ENCODE measurements around the gene AMH. TPM values are rescaled to one million over a fixed set of nuclear protein-coding genes. Genes with fewer than 3 reads are reported as not detected.

The AMH gene
- total RNA-seq, 2 donors from 2014 or later = 0.92 to 0.95 TPM

GRCh38 chr19:2288818-2289713 lies 39.9 kb downstream of the AMH start:
- Histone ChIP-seq H3K9me3 (no peaks in the 10 kb centered on the region), H3K36me3 (peaks cover 3% of the 10 kb centered on the region), H3K4me1 (ENCODE audit: control insufficient read depth in 1 of 2, low read depth in 2 of 2) (peaks cover 20 to 34% of the 10 kb centered on the region in 2 donors), H3K27ac (no peak overlapping the region), H3K4me3 (peak overlapping the region; percentile 63), H3K27me3 (replicated peaks; ENCODE audit: insufficient read depth) (peaks cover 7% of the 10 kb centered on the region)
- DNase-seq (ENCODE audit: low spot score) (no peak), ATAC-seq (ENCODE audit: insufficient number of reproducible peaks, low FRiP score, low read depth) (no peak)
- TF ChIP-seq CTCF (IDR thresholded peaks at IDR 0.05) = no peak

DNA sequence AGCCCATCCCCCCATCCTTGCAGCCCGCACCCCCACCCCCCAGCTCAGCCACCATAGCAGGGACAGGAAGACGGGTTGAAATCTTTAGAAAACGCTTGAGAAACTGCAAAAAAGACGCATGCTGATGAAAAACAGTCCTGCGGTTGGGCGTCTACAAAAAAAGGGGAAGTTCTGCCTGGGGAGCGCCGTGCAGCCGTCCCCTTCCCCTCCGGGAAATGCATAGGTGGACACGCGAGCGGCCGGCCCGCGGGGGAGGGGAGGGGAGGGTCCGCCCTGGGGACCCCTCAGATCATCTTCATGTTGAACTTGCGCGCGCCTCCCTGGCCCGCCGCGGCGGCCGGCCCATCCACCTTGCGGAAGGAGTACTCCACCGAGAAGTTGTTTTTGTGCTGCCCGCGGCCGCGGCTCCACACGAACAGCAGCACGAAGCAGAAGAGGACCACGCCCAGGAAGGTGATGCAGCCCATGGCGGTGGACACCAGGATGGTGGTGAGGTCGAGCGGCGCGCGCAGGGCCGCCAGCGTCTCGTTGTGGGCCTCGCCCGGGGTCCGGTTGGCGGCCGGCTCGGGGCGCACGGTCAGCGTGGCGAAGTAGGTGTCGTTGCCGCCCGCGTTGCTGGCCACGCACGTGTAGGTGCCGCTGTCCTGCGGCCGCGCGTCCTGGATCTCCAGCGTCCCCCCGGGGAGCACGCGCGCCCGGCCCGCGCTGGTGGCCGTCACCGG lies 40.8 kb downstream of the AMH start:
- no peak for ATAC-seq (ENCODE audit: insufficient number of reproducible peaks, low FRiP score, low read depth)
- Histone ChIP-seq H3K9me3 (no peaks in the 10 kb centered on the region), H3K27ac (no peak overlapping the region), H3K4me1 (ENCODE audit: control insufficient read depth in 1 of 2, low read depth in 2 of 2) (peaks cover 24 to 43% of the 10 kb centered on the region in 2 donors), H3K36me3 (peaks cover 3% of the 10 kb centered on the region), H3K27me3 (replicated peaks; ENCODE audit: insufficient read depth) (peaks cover 7% of the 10 kb centered on the region), H3K4me3 (peak overlapping the region; percentile 63)
- TF ChIP-seq CTCF (IDR thresholded peaks at IDR 0.05) = no peak
- no peak for DNase-seq (ENCODE audit: low spot score)

DNA sequence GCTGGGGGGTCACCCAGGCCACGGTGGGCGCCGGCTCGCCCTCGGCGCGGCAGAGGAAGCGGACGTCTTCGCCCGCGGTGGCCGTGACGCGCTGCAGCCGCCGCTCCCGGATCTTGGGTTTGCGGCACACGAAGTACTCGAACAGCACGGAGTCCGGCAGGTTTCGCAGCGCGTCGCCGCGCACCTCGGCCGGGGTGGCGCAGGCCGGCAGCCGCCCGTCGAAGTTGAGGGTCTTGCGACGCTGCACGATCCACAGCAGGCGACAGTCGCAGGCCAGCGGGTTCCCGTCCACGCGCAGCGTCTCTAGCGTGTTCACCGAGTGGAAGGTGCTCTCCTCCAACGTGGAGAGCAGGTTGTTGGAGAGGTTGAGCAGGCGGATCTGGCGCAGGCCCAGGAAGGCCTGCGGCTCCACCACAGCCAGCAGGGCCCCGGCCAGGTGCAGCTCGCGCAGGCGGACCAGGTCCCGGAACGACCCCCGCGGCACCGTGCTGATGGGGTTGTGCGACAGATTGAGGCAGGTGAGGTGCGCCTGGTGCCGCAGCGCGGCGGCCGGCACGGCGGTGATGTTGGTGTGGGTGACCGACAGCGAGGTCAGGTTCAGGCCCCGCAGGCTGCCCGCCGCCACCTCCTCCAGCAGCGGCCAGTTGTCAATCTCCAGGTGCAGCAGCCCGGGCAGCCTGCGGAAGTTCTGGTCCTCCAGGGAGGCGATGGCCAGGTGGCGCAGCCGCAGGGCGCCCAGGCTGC lies 41.5 kb downstream of the AMH start:
- Histone ChIP-seq H3K27ac (no peak overlapping the region), H3K27me3 (replicated peaks; ENCODE audit: insufficient read depth) (peaks cover 7% of the 10 kb centered on the region), H3K9me3 (no peaks in the 10 kb centered on the region), H3K4me1 (ENCODE audit: control insufficient read depth in 1 of 2, low read depth in 2 of 2) (peaks cover 24 to 49% of the 10 kb centered on the region in 2 donors), H3K36me3 (peaks cover 3% of the 10 kb centered on the region), H3K4me3 (peak overlapping the region; percentile 63)
- no peak for DNase-seq (ENCODE audit: low spot score)
- no peak for TF ChIP-seq CTCF (IDR thresholded peaks at IDR 0.05)
- ATAC-seq (ENCODE audit: insufficient number of reproducible peaks, low FRiP score, low read depth) = no peak

- Histone ChIP-seq H3K4me1 (ENCODE audit: control insufficient read depth in 1 of 2, low read depth in 2 of 2) (peaks cover 24 to 49% of the 10 kb centered on the region in 2 donors), H3K36me3 (peaks cover 3% of the 10 kb centered on the region), H3K27me3 (replicated peaks; ENCODE audit: insufficient read depth) (peaks cover 7% of the 10 kb centered on the region), H3K4me3 (peak overlapping the region; percentile 63), H3K27ac (no peak overlapping the region), H3K9me3 (no peaks in the 10 kb centered on the region)
- DNase-seq (ENCODE audit: low spot score) (no peak), ATAC-seq (ENCODE audit: insufficient number of reproducible peaks, low FRiP score, low read depth) (no peak)
- no peak for TF ChIP-seq CTCF (IDR thresholded peaks at IDR 0.05)
These were observed 42.1 kb downstream of the AMH start for GRCh38 chr19:2291185-2291751.
